NK-92 treated with Interleukin-12 subunit alpha and Interleukin-12 subunit beta, amount 100 ng/mL, for 24 hours (cell line): ENCODE results near the gene CASTOR1.

Experiments used
- DNase-seq: peaks from one replicate; lab custom pipeline; 2025; lab: John Stamatoyannopoulos, UW

CASTOR1 gene

GRCh38 chr22:30244641-30245040 is 44.7 kb downstream of the CASTOR1 start:
- no peak for DNase-seq

GRCh38 chr22:30244066-30244465 is 45.2 kb downstream of the CASTOR1 start:
- DNase-seq: no peak

- no peak for DNase-seq
Measured at GRCh38 chr22:30243661-30244060, 45.6 kb downstream of the CASTOR1 start.

GRCh38 chr22:30241576-30242371 is 47.5 kb downstream of the CASTOR1 start:
- DNase-seq: no peak

- no peak for DNase-seq
Measured at GRCh38 chr22:30240541-30241417, 48.5 kb downstream of the CASTOR1 start.

GRCh38 chr22:30239488-30240405 is 49.6 kb downstream of the CASTOR1 start:
- DNase-seq: no peak

GRCh38 chr22:30238661-30239487 is 50.4 kb downstream of the CASTOR1 start:
- no peak for DNase-seq

- no peak for DNase-seq
Measured at GRCh38 chr22:30238136-30238535, 51.2 kb downstream of the CASTOR1 start.

GRCh38 chr22:30236875-30237274 is 52.4 kb downstream of the CASTOR1 start:
- no peak for DNase-seq

GRCh38 chr22:30235687-30236170 is 53.6 kb downstream of the CASTOR1 start:
- no peak for DNase-seq
